Fibroblast of pulmonary artery (primary cell): ENCODE data around the gene TMEM51.

Experiments
- DNase-seq: peaks from one replicate; pipeline ENCODE4 v3.0.0-alpha.2; 2010; ENCODE audit warnings: low read depth
- H3K4me3 ChIP-seq: replicated peaks from 2 replicates; pipeline ENCODE4 v1.5.1; 2011; ENCODE audit warnings: low read depth, mild to moderate bottlenecking, control low read depth, low read length, moderate library complexity
- TF ChIP-seq, protein P1 (sequence below): IDR thresholded peaks from 2 replicates; pipeline ENCODE4 v1.5.1; 2011; ENCODE audit warnings: mild to moderate bottlenecking, control low read depth, low read length, inconsistent platforms; ENCODE audit errors: missing control alignments

The TMEM51 gene

GRCh38 chr1:15176120-15176519 lies 22.6 kb downstream of the TMEM51 start:
- TF ChIP-seq, protein P1, sequence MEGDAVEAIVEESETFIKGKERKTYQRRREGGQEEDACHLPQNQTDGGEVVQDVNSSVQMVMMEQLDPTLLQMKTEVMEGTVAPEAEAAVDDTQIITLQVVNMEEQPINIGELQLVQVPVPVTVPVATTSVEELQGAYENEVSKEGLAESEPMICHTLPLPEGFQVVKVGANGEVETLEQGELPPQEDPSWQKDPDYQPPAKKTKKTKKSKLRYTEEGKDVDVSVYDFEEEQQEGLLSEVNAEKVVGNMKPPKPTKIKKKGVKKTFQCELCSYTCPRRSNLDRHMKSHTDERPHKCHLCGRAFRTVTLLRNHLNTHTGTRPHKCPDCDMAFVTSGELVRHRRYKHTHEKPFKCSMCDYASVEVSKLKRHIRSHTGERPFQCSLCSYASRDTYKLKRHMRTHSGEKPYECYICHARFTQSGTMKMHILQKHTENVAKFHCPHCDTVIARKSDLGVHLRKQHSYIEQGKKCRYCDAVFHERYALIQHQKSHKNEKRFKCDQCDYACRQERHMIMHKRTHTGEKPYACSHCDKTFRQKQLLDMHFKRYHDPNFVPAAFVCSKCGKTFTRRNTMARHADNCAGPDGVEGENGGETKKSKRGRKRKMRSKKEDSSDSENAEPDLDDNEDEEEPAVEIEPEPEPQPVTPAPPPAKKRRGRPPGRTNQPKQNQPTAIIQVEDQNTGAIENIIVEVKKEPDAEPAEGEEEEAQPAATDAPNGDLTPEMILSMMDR: no peak
- no peak overlapping the region for H3K4me3 ChIP-seq
- no peak for DNase-seq

GRCh38 chr1:15176898-15177665 lies 23.5 kb downstream of the TMEM51 start:
- no peak for DNase-seq
- H3K4me3 ChIP-seq: no peak overlapping the region

DNA sequence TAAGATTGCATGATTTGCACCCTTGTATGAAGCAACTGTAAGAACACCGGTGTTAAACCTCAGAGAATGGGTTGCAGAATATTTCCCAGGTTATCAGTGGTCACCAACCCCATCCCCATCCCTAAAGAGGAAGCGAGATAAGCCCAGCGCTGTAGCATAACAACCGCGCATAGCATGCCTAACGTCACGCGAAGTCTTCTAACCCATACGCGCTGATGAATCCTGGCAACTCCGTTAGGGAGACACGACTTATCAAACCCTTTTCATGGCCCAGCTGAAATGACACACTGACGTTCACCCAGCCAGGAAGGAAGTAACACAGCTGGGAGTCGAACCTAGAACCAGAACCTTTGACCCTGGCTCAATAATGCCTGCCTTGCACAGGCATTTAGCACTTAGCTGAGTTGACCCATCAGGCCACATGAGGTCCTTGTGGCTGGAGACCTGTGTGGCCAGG lies 24.2 kb downstream of the TMEM51 start:
- DNase-seq: no peak
- TF ChIP-seq, protein P1: no peak

More at GRCh38 chr1:15176898-15177665, 23.5 kb downstream of the TMEM51 start:
- TF ChIP-seq, protein P1: no peak

GRCh38 chr1:15178571-15179484 lies 25.3 kb downstream of the TMEM51 start:
- DNase-seq: peak; percentile 87
- no peak overlapping the region for H3K4me3 ChIP-seq
- TF ChIP-seq, protein P1: no peak

More for the DNA sequence above, 24.2 kb downstream of the TMEM51 start:
- no peak overlapping the region for H3K4me3 ChIP-seq

GRCh38 chr1:15179485-15179883 lies 25.9 kb downstream of the TMEM51 start:
- TF ChIP-seq, protein P1: no peak
- no peak overlapping the region for H3K4me3 ChIP-seq
- no peak for DNase-seq

DNA sequence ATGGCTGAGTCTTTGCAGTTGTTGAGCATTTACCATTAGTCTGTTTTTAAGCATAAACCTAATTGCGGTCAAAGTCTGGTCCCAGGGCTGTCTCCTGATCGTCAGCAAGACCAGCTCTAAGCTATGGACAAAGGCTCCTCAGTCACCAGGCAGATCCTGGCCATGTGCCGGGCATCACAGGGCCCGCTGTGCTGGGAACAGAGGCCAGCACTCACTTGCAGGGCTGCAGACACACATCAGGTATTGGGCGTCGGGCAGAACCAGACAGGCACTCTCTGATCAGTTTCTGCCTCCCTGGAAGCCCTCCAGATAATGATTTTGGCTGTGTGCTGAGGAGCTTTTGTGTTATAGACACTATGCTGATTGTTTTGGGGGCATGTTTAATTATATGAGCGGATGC lies 26.6 kb downstream of the TMEM51 start:
- H3K4me3 ChIP-seq: no peak overlapping the region
- TF ChIP-seq, protein P1: no peak
- DNase-seq: no peak
